Middle frontal gyrus (tissue), 1 donor: ENCODE results near the gene HDGFL1.

Source experiments
- DNase-seq: peaks from one replicate; pipeline ENCODE4 v3.0.0-alpha.2; 2015; ENCODE audit warnings: low spot score; ENCODE audit errors: extremely low spot score

Gene HDGFL1

DNA sequence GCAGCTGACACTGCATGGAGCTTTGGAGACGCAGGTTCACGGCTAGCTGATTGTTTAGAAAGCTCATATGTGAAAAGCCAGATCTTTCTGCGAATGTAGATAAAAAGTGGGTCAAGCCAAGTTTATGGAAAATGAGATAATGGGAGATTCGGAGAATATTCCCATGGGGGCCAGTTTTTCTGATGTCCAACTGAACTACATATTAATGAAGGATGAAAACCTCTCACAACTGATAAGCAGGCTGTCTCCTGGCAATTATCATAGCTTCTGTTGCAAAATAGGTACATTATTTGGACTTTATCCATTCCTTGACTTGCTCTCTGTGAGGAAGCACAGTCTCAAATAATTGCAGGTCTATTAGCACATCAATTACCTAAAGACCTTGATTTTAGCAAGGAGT is 21.1 kb downstream of the HDGFL1 start:
- DNase-seq, result no peak

DNA sequence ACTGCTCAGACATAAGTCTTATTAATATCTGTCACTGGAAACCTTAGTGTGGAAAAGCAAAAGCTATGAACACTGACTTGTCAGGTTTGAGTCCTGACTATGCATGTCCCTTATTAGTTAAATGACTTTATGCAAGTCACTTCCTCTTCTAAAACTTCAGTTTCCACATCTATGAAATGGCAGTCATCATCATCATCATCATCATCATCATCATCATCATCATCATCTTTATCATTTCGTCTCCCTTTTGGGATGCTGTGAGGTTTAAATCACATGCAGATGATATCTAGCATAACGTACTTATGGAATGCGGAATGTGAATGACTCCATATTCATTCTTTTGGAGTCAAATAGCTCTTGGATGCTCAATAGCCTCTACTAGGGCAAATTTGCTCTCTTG is 24.5 kb downstream of the HDGFL1 start:
- DNase-seq, result no peak

DNA sequence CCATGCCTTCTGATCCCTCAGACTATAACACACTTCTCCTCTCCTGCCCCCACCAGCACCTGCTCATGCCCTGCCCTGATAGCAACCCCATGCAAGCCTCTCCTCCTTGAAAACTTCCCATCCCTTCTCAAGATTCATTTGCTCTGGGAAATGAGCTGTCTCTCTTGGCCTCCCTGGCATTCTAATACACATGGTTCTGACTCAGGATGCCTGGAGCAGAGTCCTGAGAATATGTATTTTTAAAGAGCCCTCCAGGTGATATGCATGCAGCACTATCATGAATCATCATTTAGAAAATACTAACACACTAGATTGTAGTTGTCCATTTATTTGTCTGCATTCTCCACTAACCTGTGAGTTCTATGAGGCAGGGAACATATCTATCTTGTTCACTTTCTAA is 26.6 kb downstream of the HDGFL1 start:
- no peak for DNase-seq

DNA sequence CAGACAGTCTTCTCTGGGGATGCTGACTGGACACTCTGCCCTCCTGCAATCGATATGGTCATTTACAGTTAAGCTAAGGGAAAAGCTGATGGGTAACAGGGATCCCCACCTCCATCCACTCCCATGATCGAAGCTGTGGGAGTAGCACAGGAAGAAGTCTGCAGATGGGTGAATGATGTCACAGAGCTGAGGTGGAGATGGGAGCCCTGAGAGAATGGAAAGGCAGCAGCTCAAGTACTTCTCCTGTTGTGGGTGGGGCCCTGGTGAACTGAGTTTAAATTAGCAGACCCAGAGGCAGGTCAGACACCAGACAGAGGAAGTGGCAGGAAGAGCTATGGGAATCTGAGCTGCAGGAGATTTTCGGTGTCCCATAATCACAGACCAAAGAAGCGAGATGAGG is 29.0 kb downstream of the HDGFL1 start:
- DNase-seq, result no peak

DNA sequence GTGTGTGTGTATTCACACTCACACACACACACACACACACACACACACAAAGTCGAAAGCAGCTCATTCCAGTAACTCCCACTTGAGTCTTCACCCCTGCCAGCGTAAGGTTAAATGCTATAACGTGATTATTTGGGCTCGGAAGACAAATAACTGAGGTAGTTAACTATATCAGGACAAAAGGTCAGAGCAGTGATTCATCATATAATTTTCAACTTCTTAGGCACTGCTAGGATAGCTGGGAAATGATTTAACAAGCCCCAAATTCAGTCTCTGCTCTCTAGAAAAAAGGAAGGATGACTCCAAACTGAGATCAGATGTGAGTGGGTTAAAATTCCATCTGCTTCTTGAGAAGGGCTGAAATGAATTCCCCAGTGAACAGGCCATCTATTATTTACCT is 30.7 kb downstream of the HDGFL1 start:
- DNase-seq, result no peak

DNA sequence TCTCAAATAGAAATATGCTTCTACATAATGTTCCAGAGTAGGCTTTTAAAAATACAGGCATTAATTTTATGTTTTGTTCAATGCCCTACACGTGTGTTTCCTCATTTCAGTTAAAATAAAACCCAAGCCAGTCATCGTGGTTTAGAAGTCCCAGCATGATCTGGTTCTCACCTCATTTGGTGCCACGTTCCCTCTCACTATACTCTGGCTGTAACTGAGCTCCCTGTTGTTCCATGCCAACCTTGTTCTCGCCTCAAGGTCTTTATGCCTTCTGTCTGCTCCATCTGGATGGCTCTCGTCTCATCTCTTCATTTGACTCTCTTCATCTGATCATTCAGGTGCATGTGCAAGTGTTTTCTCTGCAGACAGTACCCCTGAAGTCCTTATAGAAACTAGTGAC is 32.6 kb downstream of the HDGFL1 start:
- no peak for DNase-seq

DNA sequence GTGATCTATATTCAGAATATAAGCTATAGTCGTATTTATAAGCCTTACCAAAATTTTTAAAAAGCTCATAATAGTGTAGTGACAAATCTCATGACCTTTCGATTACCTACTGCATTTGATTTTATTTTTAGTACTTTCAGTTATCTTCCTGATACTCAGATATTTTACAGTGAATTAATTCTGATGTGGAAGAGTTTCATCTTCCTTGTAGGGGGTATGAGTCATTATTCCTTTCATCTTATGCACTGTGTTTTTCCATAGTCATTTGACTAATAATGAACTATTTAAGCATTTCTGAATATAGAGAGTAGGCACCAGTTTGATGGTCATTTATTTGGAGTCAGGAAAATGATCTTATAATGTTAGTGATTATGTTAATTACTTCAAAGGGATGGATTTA is 36.4 kb downstream of the HDGFL1 start:
- DNase-seq, result no peak

DNA sequence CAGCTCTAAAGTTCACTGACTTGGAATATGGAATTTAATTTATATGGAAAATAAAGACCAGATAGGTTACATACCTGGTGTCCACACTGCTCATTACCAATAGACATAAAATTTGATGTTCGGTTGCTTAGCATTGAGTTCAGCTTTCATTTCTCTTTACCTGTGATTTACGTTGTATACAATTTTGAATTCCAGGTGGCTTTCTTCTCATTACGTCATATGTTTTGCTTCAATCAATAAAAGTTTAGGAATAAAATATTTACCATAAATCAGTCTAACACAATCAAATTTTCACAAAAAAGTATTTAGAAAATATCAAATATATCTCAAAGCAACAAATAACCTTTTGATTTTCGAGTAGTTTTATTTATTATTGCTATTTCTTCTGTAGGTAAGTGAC is 40.8 kb downstream of the HDGFL1 start:
- DNase-seq, result no peak

DNA sequence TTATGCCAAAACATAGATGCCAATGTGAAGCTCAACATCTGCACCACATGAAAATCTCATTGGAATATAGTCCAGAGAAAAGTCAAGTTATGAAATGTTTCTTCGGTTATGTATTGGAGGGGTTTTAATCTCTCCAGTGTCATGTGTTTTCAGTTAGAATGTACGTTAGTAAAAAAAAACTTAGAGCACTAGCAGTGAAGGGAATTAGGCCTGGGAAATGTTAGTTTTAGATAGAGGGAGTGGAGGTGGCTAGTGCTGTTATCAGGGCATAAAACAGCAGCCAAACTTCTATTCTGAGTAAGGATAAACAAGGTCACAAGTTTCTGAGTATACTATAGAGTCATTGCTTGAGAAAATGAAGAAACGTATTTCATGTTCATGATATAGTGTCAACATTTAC is 42.9 kb downstream of the HDGFL1 start:
- no peak for DNase-seq

DNA sequence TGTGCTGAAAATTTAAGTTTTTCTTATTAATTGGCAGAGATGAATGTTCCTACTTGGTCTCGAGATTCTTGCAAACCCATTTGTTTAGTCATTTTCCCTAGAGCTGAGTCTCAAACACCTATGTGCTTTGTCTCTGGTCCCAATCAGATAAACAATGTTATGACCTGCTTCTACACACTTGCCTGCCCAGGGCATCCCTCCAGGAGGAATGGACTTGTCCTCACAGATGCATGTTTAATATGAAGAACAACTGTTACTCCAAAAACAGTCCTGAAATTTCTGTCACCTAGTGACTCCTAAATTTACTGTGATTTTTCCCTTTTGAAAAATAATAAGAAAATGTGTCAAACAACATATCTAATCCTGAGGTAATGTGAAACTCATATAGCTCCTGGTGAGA is 43.7 kb downstream of the HDGFL1 start:
- no peak for DNase-seq

DNA sequence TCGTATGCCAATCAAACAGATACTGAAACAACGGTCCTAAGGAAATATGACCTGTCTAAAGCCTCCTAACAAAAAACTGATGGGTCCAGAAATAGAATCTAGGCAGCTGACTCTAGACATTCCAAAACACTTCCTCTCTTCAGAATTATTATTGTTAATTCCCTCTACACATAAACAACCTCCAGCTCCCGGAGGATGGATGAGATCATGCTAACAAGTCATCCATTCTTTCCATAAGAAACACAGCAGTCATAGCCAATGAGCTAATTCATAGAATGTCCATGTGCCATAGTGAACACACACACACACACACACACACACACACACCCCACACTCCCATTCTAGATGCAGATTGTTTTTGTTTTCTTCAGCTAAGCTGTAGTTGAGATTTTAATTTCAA is 44.3 kb downstream of the HDGFL1 start:
- DNase-seq, result no peak

DNA sequence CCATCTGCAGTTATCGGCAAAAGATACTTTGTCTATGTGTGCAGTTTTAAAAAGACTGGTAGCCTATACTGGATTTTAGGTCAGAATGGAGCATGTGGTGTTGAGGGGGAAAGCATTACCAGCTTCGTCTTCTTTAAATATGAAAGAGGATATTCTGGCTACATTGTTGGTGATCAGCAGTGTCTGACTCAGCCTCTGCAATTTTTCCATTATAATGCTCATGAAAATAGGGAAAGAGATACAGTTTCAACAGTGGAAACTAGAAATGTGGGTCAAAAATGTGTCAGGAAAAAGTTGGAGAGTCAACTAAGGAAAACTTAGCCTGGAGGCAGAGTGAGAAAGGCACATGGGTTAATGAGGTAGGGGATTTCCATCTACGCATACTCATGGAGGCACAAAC is 45.2 kb downstream of the HDGFL1 start:
- DNase-seq, result no peak

DNA sequence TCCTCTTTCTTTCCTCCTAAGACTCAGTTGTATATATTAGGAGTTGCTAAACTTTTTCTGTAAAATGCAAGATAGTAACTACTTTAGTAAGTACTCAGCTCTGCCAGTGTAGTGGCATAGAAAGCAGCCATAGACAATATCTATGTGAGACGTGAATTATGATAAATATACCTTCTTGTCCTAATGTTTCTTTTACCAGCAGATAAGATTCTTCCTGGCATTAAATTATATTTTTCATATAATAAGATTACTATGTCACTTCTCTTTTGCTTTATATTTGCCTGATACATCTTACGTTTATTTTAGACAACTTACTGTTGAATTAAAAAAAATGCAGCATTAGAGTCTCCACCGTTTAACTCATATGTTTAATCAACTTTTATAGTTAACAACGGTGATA is 51.7 kb downstream of the HDGFL1 start:
- DNase-seq, result no peak
